Left ventricle myocardium superior (tissue), 1 donor: Measurements from ENCODE around the gene HMOX1. TPM values are rescaled to one million over a fixed set of nuclear protein-coding genes. Genes with fewer than 3 reads are reported as not detected.
"Not testable (repeated sequence)": the region's sequence is repeated elsewhere in the genome, so short reads cannot be mapped to it uniquely, and the experiment has no call there.

ENCODE experiments used
- ATAC-seq: fragments of 200-7000 bp; cut with Tn5 transposase; one replicate; pipeline ENCODE4 v1.9.1; 2020; ENCODE audit warnings: mild to moderate bottlenecking, moderate library complexity
- DNase-seq: peaks from one replicate; pipeline ENCODE4 v3.0.0-alpha.2; 2020
- intact Hi-C: fragments of 100-400 bp; cut with micrococcal nuclease; formaldehyde crosslinking; loops from one replicate; pipeline ENCODE4 v1.11.0; 2022
- total RNA-seq: library from RNA; stranded (reverse); fragmentation: NEBNext Ultra II Directional; extraction: Animal tissue kit (Norgen Biotek cat#: 25700); gene quantifications from one replicate; pipeline ENCODE4 v1.2.1, GENCODE V29; 2021
- donor health status: DM: no; HTN: yes; CAD: no; lungs with severe emphysema.

Gene HMOX1
- total RNA-seq, 1 donor from 2014 or later: 3.8 TPM

- no peak for DNase-seq
- intact Hi-C loops: no loop called here
Measured at GRCh38 chr22:35424081-35424480, 43.2 kb downstream of the HMOX1 start.

GRCh38 chr22:35424761-35425160, 43.9 kb downstream of the HMOX1 start:
- DNase-seq (no peak), ATAC-seq (no peak)
- intact Hi-C loops: no loop called here

More at GRCh38 chr22:35424081-35424480, 43.2 kb downstream of the HMOX1 start:
- no peak for ATAC-seq

GRCh38 chr22:35425546-35425945, 44.6 kb downstream of the HMOX1 start:
- intact Hi-C loops: no loop called here
- ATAC-seq (no peak), DNase-seq (no peak)

DNA sequence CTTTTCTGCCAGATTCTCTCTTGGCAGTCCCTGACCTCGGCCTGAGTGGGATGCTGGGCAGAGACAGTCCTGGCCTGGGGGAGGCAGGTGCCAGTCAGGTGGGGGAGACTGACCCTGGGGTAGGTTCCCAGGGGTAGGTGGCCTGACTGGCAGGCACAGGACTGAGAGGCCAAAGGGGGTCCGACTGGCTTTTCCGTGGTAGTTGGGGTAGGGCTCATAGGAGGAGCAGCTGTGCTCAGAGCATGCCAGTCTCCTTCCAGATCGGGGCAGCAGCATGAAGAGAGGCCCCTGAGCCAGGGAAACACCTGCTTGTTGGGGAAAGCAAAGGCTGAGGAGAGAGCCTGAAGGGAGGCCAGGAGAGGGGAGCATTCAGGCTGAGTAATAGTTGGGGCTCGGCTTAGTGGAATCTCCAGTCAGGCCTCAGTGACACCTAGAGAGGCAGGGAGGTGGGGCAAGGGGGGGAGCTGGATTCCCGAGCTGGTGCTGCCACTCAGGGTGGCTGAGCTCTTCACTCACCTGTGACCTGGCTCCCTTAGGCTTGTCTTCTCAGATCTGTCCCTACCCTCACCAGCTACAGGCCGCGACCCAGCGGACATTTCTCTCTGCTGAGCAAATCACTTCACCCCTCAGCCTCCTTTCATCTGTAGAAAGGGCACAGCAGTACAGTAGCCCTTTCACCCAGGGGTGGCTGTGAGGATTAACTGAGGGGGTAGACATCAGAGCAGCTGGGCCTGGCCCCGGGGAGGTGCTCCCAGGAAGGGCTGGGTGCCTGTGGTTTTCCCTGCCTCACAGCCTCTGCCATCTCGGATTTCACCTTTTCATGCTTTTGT, 45.3 kb downstream of the HMOX1 start:
- ATAC-seq (no peak), DNase-seq (no peak)
- intact Hi-C loops: no loop called here

GRCh38 chr22:35426801-35427140, 45.9 kb downstream of the HMOX1 start:
- intact Hi-C loops: no loop called here
- ATAC-seq: no peak

GRCh38 chr22:35430897-35431322, 50.0 kb downstream of the HMOX1 start:
- ATAC-seq (peak; percentile 98), DNase-seq (peak; percentile 93)
- intact Hi-C loops: loop anchor here (2.0 to 5.0 kb wide), 2 partner anchors 152 to 191 kb away; no protein-coding TSS in a partner anchor

More at GRCh38 chr22:35426801-35427140, 45.9 kb downstream of the HMOX1 start:
- DNase-seq: no peak

- DNase-seq (no peak), ATAC-seq (peak; percentile 5)
- intact Hi-C loops: loop anchor here (2.0 to 5.0 kb wide), 2 partner anchors 151 to 191 kb away; no protein-coding TSS in a partner anchor
Measured at GRCh38 chr22:35431483-35432227, 50.8 kb downstream of the HMOX1 start.

GRCh38 chr22:35432228-35432905, 51.5 kb downstream of the HMOX1 start:
- intact Hi-C loops: loop anchor here (5.0 kb wide), 1 partner anchor 190 kb away; no protein-coding TSS in a partner anchor
- ATAC-seq: no peak
- no peak for DNase-seq

- no peak for ATAC-seq
- intact Hi-C loops: loop anchor here (5.0 kb wide), 1 partner anchor 188 kb away; no protein-coding TSS in a partner anchor
- no peak for DNase-seq
Measured at GRCh38 chr22:35434061-35434710, 53.3 kb downstream of the HMOX1 start.

DNA sequence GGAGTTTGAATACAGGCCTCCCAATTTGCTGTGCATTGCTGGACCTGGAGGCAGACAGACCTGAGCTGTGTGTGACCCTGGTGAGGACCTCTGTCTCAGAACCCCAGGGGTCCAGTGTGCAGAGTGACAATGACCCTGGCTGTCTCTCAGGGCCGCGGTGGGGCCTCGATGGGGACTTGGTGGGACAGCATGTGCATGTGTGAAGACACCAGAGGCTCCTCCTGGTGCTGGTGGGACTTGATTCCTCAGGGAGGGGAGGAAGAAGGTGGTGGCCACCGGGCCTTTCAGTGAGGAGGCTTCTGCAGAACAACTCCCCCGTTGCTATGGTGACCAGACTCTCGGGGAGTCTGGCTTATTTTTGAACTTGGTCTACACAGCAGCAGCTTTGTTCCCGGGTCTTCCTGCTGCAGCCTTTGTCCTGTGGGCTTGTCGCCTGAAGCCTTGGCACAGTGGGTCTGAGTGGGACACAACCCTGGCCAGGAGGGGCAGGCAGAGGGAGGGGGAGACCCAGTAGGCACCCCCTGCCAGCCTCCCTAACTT, 54.4 kb downstream of the HMOX1 start:
- DNase-seq (no peak), ATAC-seq (no peak)
- intact Hi-C loops: no loop called here

DNA sequence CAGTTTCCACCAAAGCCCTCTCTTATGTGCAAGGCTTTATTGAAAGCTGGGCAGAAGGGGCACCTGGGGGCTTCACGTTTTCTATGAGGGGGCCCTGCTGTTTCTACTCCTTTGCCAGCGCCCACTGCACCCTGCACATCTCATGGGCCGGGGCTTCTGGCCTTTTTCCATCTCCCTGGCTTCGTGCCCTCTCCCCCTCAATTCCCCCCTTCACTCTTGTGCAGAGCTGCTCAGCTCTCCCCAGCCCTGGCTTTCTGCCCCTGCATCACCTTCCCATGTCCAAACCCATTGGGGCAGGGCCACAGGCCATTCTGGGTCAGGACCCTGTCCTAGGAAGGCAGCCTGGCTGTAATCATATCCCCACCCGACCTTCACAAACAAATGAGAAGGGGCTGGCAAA, 55.5 kb downstream of the HMOX1 start:
- ATAC-seq (no peak), DNase-seq (no peak)
- intact Hi-C loops: no loop called here

GRCh38 chr22:35437049-35437448, 56.2 kb downstream of the HMOX1 start:
- ATAC-seq (no peak), DNase-seq (no peak)
- intact Hi-C loops: no loop called here

- intact Hi-C loops, DNase-seq, ATAC-seq: not testable (repeated sequence)
Measured at GRCh38 chr22:35438673-35439364, 57.9 kb downstream of the HMOX1 start.

DNA sequence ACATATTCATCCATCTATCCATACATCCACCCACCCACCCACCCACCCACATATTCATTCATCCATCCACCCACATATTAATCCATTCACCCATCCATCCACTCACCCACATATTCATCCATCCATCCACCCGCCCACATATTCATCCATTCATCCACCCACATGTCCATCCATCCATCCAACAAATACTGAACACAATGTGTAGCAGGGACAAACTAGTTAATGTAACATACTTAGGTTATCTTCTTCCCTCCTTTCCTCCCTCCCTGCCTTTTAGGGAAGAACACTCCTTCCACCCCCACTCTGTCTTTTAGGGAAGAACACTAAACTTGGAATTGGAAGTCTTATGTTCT, 58.4 kb downstream of the HMOX1 start:
- ATAC-seq: no peak
- no peak for DNase-seq
- intact Hi-C loops: no loop called here

- DNase-seq (no peak), ATAC-seq (peak; percentile 56)
- intact Hi-C loops: no loop called here
Measured at GRCh38 chr22:35440129-35440528, 59.2 kb downstream of the HMOX1 start.

DNA sequence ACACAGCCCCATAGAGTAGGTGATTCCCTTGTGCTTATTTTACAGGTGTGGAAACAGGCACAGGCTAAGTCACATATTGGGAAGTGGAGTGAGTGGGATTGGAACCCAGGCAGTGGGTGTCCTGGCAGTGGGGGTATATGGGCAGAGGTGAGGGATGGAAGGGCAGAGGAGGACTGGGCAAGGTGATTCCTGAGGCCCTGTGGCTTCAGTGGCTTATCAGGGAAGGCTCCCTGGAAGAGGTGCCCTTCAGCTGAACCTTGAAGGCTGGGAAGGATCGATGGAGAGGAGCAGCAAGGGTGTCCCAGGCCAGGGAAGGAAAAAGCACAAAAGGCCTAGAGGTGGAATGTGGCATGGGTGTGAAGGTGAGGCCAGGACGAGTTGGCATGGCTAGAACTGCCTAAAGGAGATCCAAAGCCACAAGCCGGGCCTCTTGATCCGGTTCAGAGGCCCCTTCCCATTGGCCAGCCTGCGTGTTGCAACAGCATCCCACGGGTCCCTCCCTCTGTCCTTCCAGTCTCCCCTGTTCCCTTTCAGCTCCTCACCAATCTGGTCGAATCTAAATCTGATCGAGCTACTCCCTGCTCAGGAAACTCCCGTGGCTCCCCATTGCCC, 60.7 kb downstream of the HMOX1 start:
- DNase-seq (no peak), ATAC-seq (no peak)
- intact Hi-C loops: no loop called here

GRCh38 chr22:35442471-35442870, 61.6 kb downstream of the HMOX1 start:
- ATAC-seq (no peak), DNase-seq (no peak)
- intact Hi-C loops: no loop called here

DNA sequence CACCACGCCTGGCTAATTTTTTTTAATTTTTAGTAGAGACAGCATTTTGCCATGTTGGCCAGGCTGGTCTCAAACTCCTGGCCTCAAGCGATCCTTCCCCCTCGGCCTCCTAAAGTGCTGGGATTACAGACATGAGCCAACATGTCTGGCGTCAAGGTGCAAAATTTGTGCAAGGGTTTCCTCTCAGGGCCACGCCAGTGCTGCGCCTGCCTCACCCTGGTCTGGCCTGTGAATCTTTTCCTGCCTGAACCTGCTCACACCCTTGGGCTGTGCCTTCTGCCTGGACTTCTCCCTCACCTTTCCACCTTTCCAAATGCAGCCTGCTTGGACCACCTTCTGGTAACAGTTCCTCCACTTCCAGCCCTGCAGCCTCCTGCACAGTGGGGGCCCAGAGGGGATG, 62.4 kb downstream of the HMOX1 start:
- DNase-seq: no peak
- intact Hi-C loops: no loop called here
- no peak for ATAC-seq
